ENCODE data around the gene KATNB1. TPM values are rescaled to one million over a fixed set of nuclear protein-coding genes. Genes with fewer than 3 reads are reported as not detected.
"Not testable (repeated sequence)": the region's sequence is repeated elsewhere in the genome, so short reads cannot be mapped to it uniquely, and the experiment has no call there.

The KATNB1 gene
- total and polyA plus RNA-seq, 2 experiments from 2014 or later: 46.4 to 49.4 TPM

- Histone ChIP-seq H3K4me3 (no peak overlapping the region), H3K9me3 (ENCODE audit: low read depth) (no peaks in the 10 kb centered on the region), H3K36me3 (no peaks in the 10 kb centered on the region), H3K4me1 (ENCODE audit: low read depth) (no peaks in the 10 kb centered on the region), H3K27ac (no peak overlapping the region), H3K27me3 (no peaks in the 10 kb centered on the region)
- no peak for DNase-seq (ENCODE audit: low read depth in 1 of 2, low spot score in 1 of 2)
- no peak for TF ChIP-seq CTCF (IDR thresholded peaks at IDR 0.05; ENCODE audit: low read depth, low read length)
Observed at GRCh38 chr16:57708168-57708567, 27.4 kb upstream of the KATNB1 start.

- H3K4me1 ChIP-seq (ENCODE audit: low read depth): no peaks in the 10 kb centered on the region
- DNase-seq (ENCODE audit: low read depth in 1 of 2, low spot score in 1 of 2): no peak
- H3K9me3 ChIP-seq (ENCODE audit: low read depth): no peaks in the 10 kb centered on the region
- no peaks in the 10 kb centered on the region for H3K27me3 ChIP-seq
- no peak overlapping the region for H3K27ac ChIP-seq
- no peak for TF ChIP-seq CTCF (IDR thresholded peaks at IDR 0.05; ENCODE audit: low read depth, low read length)
- H3K4me3 ChIP-seq: no peak overlapping the region
- no peaks in the 10 kb centered on the region for H3K36me3 ChIP-seq
Observed at GRCh38 chr16:57709663-57710062, 25.9 kb upstream of the KATNB1 start.

GRCh38 chr16:57711346-57711745, 24.2 kb upstream of the KATNB1 start:
- H3K4me3 ChIP-seq: no peak overlapping the region
- DNase-seq (ENCODE audit: low read depth in 1 of 2, low spot score in 1 of 2): no peak
- no peaks in the 10 kb centered on the region for H3K27me3 ChIP-seq
- no peak overlapping the region for H3K27ac ChIP-seq
- no peaks in the 10 kb centered on the region for H3K9me3 ChIP-seq (ENCODE audit: low read depth)
- H3K4me1 ChIP-seq (ENCODE audit: low read depth): no peaks in the 10 kb centered on the region
- TF ChIP-seq CTCF (IDR thresholded peaks at IDR 0.05; ENCODE audit: low read depth, low read length): no peak
- H3K36me3 ChIP-seq: no peaks in the 10 kb centered on the region

GRCh38 chr16:57711993-57712392, 23.6 kb upstream of the KATNB1 start:
- no peak overlapping the region for H3K4me3 ChIP-seq
- DNase-seq (ENCODE audit: low read depth in 1 of 2, low spot score in 1 of 2): no peak
- H3K27ac ChIP-seq: no peak overlapping the region
- no peaks in the 10 kb centered on the region for H3K27me3 ChIP-seq
- H3K36me3 ChIP-seq: no peaks in the 10 kb centered on the region
- no peaks in the 10 kb centered on the region for H3K9me3 ChIP-seq (ENCODE audit: low read depth)
- TF ChIP-seq CTCF (IDR thresholded peaks at IDR 0.05; ENCODE audit: low read depth, low read length): no peak
- no peaks in the 10 kb centered on the region for H3K4me1 ChIP-seq (ENCODE audit: low read depth)

GRCh38 chr16:57712569-57712968, 23.0 kb upstream of the KATNB1 start:
- not testable (repeated sequence) for H3K36me3 ChIP-seq; H3K27me3 ChIP-seq; DNase-seq (ENCODE audit: low read depth in 1 of 2, low spot score in 1 of 2); H3K27ac ChIP-seq; H3K9me3 ChIP-seq (ENCODE audit: low read depth); H3K4me1 ChIP-seq (ENCODE audit: low read depth); H3K4me3 ChIP-seq

GRCh38 chr16:57713596-57713995, 22.0 kb upstream of the KATNB1 start:
- TF ChIP-seq CTCF (IDR thresholded peaks at IDR 0.05; ENCODE audit: low read depth, low read length): no peak
- Histone ChIP-seq H3K36me3 (no peaks in the 10 kb centered on the region), H3K27me3 (no peaks in the 10 kb centered on the region), H3K9me3 (ENCODE audit: low read depth) (no peaks in the 10 kb centered on the region), H3K4me3 (no peak overlapping the region), H3K4me1 (ENCODE audit: low read depth) (no peaks in the 10 kb centered on the region), H3K27ac (no peak overlapping the region)
- DNase-seq (ENCODE audit: low read depth in 1 of 2, low spot score in 1 of 2): no peak
